PC-9 (cell line): Measurements from ENCODE around the gene STAP2.
"Not testable (repeated sequence)": the region's sequence is repeated elsewhere in the genome, so short reads cannot be mapped to it uniquely, and the experiment has no call there.

ENCODE experiments used
- EZH2 ChIP-seq: fragments of 200-600 bp; sonication (generic); IDR thresholded peaks from 2 replicates; pipeline ENCODE4 v1.8.0; 2017; ENCODE audit warnings: antibody characterized with exemption, low read depth
- TF ChIP-seq, protein P1 (sequence below): fragments of 200-600 bp; sonication (generic); conservative IDR thresholded peaks from 2 replicates; pipeline ENCODE4 v1.6.1; 2017; ENCODE audit warnings: mixed run types, antibody characterized with exemption, mild to moderate bottlenecking, moderate library complexity

DNA sequence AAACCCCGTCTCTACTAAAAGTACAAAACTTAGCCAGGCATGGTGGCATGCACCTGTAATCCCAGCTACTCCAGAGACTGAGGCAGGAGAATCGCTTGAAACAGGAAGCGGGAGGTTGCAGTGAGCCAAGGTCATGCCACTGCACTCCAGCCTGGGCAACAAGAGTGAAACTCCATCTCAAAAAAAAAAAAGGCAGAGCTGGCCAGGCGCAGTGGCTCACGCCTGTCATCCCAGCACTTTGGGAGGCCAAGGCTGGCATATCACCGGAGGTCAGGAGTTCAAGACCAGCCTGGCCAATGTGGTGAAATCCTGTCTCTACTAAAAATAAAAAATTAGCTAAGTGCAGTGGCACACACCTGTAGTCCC, 64.3 kb downstream of the STAP2 start:
- not testable (repeated sequence) for TF ChIP-seq EZH2
- TF ChIP-seq, protein P1, sequence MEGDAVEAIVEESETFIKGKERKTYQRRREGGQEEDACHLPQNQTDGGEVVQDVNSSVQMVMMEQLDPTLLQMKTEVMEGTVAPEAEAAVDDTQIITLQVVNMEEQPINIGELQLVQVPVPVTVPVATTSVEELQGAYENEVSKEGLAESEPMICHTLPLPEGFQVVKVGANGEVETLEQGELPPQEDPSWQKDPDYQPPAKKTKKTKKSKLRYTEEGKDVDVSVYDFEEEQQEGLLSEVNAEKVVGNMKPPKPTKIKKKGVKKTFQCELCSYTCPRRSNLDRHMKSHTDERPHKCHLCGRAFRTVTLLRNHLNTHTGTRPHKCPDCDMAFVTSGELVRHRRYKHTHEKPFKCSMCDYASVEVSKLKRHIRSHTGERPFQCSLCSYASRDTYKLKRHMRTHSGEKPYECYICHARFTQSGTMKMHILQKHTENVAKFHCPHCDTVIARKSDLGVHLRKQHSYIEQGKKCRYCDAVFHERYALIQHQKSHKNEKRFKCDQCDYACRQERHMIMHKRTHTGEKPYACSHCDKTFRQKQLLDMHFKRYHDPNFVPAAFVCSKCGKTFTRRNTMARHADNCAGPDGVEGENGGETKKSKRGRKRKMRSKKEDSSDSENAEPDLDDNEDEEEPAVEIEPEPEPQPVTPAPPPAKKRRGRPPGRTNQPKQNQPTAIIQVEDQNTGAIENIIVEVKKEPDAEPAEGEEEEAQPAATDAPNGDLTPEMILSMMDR, result not testable (repeated sequence)
